Activated CD4-positive, alpha-beta T cell treated with anti-CD3 and anti-CD28 coated beads, Interleukin-2, amount 50 U/mL, for 16 hours (primary cell): ENCODE measurements around the gene KIAA1958.
"Not testable (repeated sequence)": the region's sequence is repeated elsewhere in the genome, so short reads cannot be mapped to it uniquely, and the experiment has no call there.

Source experiments
- DNase-seq: peaks from one replicate; pipeline ENCODE4 v3.0.0-alpha.2; 2020

KIAA1958 gene

DNA sequence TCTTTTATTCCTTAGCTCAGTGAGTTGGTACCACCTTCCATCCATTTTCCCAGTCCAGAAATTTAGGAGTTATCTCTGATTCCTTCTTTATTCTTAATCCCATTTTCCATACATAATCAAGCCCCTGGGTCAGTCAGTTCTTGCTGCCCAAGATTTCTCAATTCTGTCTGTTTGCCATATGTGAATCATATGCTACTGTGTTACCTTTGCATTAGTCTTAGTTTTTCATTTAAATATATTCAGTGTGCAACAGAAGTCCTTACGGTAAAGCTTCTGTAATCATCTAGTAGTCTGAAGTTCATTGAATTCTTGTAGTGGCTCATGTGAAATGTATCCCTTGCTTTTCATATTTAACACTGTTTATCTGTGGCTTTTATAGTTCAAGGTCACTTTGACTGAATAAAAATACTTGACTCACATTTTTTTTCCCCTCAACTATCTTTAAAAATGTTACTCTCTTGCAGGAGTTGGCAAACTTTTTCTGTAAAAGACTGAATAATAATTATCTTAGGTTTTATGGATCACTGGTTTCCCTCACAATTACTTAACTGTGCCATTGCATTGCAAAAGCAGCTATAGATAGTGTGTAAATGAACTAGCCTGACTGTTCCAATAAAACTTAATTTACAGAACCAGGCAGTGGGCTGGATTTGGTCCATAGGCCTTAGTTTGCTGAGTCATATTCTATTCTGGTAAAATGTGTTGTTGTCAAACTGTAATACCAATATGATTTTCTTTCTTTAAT is 6.9 kb downstream of the KIAA1958 start:
- DNase-seq, result no peak

DNA sequence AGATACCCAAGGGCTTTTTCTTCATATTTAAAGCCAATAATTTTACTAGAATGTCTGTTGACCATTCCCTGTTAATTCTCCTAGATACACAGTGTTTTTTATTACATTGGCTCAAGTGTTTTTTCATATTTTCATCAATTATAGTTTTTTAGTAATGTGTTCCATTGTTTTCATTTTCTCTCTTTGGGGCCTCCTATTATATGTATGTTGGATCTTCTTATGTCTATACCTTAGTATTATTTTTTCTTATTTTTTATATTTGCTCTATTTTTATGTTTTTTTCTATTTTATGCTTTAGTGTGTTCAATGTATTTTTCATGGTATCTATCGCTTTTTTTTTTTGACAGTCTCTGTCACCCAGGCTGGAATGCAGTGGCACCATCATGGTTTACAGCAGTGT is 7.5 kb downstream of the KIAA1958 start:
- no peak for DNase-seq

DNA sequence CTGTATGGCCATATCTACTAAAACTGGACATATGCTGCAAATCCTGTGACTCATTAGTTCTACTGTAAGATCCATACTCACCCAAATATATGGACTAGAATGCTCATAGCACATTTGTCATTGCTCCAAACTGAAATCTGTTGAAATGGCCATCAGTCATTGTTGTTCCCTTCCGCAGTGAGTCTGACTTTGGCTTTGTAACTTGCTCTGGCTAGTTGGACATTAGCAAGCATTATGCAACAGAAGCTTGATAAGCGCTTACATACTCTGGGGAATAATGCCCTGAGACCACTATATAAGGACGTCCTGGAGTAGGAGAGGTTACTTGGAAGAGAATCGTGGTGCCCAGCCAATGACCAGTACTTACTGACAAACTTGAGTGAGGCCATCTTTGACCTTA is 9.0 kb downstream of the KIAA1958 start:
- DNase-seq, result no peak

- no peak for DNase-seq
Observed at GRCh38 chr9:112496074-112496722, 9.6 kb downstream of the KIAA1958 start.

DNA sequence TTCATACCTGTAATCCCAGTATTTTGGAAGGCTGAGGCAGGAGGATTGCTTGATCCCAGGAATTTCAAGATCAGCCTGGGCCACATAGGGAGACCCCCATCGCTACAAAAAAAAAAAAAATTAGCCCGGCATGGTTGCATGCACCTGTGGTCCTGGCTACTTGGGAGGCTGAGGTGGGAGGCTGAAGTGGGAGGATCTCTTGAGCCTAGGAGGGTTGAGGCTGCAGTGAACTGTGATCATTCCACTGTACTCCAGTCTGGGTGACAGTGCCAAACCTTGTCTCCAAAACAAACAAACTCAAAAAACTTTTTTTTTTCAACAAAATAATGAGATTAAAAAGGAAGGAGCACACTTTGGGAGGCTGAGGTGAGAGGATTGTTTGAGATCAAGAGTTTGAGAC is 14.2 kb downstream of the KIAA1958 start:
- DNase-seq, result no peak

DNA sequence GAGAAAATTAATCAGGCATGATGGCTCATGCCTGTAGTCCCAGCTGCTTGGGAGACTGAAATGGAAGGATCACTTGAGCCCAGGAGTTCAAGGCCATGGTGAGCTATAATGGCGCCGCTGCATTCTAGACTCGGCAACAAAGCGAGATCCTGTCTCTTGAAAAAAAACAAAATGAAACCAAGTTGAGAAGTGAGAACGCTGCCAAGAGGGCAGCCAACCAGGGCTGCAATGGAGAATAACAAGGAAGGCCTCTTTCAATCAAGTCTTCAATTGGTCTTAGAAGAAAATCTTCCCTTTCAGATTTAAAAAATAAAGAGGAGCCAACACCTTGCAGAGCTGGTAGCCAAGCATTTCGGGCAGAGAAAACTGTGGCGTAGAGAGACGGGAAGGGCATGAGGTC is 14.7 kb downstream of the KIAA1958 start:
- no peak for DNase-seq

GRCh38 chr9:112502175-112502946 is 15.7 kb downstream of the KIAA1958 start:
- DNase-seq, result no peak

DNA sequence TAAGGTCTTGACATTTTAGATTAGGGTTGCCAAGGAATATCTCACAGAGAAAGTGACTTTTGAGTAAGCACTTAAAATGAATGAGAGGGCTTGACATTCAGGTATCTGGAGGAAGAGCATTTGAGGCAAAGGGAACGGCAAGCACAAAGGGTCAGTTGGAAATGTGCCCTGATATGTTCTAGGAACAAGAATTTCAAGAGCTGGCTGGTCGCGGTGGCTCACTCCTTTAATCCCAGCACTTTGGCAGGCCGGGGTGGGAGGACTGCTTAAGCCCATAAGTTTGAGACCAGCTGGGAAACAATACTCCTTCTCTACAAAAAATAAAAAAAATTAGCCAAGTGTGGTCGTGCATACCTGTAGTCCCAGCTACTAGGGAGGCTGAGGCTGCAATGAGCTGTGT is 16.5 kb downstream of the KIAA1958 start:
- no peak for DNase-seq

GRCh38 chr9:112505086-112505485 is 18.5 kb downstream of the KIAA1958 start:
- DNase-seq, result no peak

DNA sequence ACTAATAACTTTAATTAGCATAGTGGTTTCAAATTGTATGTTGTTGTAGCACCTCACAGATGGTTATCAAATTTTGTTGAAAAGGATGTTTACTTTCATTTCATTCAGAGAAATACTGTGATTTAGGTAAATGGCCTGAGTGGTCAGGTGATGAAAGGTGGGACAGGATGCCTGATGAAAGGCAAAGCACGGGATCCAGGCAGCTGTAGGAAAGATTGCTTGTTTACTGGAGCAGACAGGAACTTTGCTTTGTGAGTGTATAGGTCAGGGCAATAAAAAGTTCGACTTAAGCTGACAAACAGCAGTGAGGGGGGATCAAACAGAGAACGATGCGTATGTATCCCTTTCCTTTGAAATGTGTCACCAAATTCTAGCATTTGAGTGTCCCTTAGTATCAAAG is 19.0 kb downstream of the KIAA1958 start:
- DNase-seq, result no peak

- DNase-seq, result no peak
Observed at GRCh38 chr9:112506571-112506970, 19.9 kb downstream of the KIAA1958 start.

GRCh38 chr9:112507001-112507680 is 20.5 kb downstream of the KIAA1958 start:
- no peak for DNase-seq

GRCh38 chr9:112508377-112508776 is 21.8 kb downstream of the KIAA1958 start:
- no peak for DNase-seq

- not testable (repeated sequence) for DNase-seq
Observed at GRCh38 chr9:112512377-112512776, 25.8 kb downstream of the KIAA1958 start.

DNA sequence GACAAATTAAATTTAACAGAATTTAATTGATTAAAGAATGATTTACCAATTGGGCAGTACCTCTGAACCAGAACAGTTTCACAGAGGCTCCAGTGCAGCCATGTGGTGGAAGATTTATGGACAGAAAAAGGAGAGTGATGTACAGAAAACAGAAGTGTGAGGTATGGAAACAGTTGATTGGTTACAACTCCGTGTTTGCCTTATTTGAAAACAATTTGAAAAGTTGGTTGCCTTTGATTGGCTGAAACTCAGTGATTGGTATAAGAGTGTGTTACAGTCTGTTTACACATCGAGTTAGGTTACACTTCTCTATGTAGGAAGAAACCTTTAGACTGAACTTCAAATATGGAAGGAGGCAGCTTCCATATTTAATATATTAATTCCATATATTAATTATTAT is 30.1 kb downstream of the KIAA1958 start:
- DNase-seq, result no peak

GRCh38 chr9:112520069-112520468 is 33.4 kb downstream of the KIAA1958 start:
- no peak for DNase-seq

- no peak for DNase-seq
Observed at GRCh38 chr9:112520656-112521055, 34.0 kb downstream of the KIAA1958 start.

DNA sequence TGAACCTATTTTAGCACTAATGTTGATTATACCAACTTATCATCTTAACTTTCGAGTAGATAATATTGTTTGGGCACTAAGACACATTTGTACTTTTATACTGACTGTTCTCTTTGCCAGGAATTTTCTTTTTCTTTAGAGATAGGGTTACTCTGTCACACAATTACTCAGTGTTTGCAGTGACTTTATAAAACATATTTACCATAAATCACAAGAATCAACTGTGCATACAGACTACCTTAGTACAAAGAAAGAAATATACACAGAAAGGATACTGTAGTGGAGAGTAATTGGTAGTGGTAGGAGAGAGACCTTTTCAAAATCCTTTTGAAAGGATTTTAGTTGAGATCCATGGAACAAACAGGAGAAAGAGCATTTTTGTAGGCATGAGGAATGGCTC is 40.3 kb downstream of the KIAA1958 start:
- DNase-seq, result no peak

DNA sequence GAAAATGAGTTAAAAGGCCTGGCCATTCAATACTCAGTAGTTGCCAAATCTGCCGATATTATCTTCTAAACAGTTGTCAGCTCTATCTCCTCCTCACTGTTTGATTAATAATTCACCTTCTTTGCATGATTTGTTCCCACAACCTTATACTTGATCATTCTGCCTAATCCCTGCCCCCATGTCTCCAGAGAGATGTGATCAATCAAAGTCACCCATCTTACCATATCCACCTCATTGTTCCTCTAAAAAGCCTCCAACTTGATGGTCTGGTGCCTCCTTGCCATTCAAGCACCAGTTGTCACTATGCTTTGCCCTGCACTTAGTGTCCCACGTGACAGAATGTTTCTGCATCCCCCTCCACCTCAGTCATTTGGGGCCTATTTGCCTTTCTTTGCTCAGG is 41.3 kb downstream of the KIAA1958 start:
- no peak for DNase-seq

DNA sequence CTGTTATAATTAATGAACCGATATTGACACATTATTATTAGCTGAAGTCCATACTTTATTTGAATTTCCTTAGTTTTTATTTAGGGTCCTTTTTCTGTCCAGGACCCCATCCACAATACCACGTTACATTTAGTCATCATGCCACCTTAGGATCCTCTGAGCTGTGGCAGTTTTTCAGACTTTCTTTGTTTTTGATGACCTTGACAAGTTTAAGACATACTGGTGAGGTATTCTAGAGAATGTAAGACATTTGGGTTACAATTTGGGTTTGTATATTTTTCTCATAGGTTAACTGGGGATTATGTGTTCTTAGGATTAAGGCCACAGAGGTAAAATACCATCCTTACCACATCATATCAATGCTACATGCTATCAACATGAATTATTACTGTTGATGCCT is 42.7 kb downstream of the KIAA1958 start:
- DNase-seq, result no peak

DNA sequence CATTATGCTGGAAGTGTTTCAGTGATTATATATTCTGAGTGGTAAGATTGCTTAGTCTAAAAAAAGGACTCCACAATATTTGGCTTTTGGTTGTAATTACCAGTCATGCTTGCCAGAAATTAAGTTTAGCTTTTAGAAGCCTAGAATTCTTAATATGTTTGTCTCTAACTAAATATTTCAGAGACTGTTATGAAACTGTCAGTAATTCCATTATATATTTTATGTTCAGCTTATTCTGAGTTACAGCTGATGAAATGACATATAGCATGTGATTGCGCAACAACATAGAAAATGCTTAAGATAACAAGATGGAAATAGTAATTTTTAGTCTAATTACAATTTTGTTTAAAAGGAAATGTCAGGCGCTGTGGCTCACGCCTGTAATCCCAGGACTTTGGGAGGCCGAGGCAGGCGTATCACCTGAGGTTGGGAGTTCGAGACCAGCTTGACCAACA is 44.2 kb downstream of the KIAA1958 start:
- DNase-seq, result no peak

DNA sequence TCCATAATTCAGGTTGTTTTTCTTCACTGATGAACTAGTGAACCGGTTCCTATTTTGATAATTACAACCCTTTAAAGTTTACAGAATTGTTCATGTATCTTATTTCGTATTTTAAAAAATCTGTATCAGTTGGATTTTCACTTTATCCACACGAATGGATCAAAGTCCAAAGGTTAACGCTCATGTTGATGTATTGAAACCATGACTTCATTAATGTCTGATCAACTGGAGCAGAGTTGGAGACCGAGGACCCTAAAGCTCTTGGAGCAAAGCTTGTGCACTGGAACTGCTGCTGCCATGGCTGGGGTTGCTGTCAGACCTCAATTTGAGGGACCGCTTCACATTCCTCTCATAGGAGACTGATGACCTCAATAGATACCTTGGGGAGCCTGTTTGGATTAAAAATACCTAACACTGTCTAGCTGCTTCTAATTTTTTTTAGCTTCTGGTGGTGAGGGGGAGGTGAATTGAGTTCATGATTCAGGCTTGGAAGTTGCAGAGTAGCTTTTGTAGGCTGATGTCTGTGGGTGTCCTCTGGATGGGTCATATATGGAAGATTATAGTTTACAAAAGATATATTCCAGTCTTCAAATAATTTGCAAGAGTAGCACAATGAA is 45.1 kb downstream of the KIAA1958 start:
- DNase-seq, result no peak

GRCh38 chr9:112532427-112532826 is 45.8 kb downstream of the KIAA1958 start:
- DNase-seq, result no peak
